ENCODE results near the gene TSC2. TPM values are rescaled to one million over a fixed set of nuclear protein-coding genes. Genes with fewer than 3 reads are reported as not detected.
"Not testable (repeated sequence)": the region's sequence is repeated elsewhere in the genome, so short reads cannot be mapped to it uniquely, and the experiment has no call there.

TSC2 gene
- total and polyA plus RNA-seq, 4 donors = 23.3 to 51.2 (median 28.7) TPM

GRCh38 chr16:2095315-2095853 lies 47.6 kb downstream of the TSC2 start:
- Histone ChIP-seq H3K36me3 (ENCODE audit: control insufficient read depth in 4 of 4, insufficient read depth in 3 of 4, low read depth in 1 of 4, low read length in 3 of 4) (peaks cover 4 to 40% (median 17%) of the 10 kb centered on the region in 4 donors), H3K27me3 (ENCODE audit: control insufficient read depth in 4 of 4, insufficient read depth in 4 of 4, low read length in 3 of 4) (no peaks in the 10 kb centered on the region), H3K27ac (ENCODE audit: low read depth in 1 of 2, low read length in 2 of 2) (no peak overlapping the region), H3K9me3 (ENCODE audit: control insufficient read depth in 4 of 4, low read length in 3 of 4) (no peaks in the 10 kb centered on the region), H3K4me3 (ENCODE audit: low read depth in 1 of 3, low read length in 3 of 3) (no peak overlapping the region), H3K4me1 (ENCODE audit: control insufficient read depth in 4 of 4, insufficient read depth in 4 of 4, low read length in 3 of 4) (peaks cover 0 to 16% (median 8%) of the 10 kb centered on the region in 4 donors), H3K9ac (ENCODE audit: low read depth in 1 of 2, low read length in 2 of 2) (no peak overlapping the region)
- DNase-seq (ENCODE audit: low spot score) = no peak
- WGBS = 98% methylated on average over 26 of the region's 26 CpGs
- TF ChIP-seq HNF4G (IDR thresholded peaks at IDR 0.05) = no peak

DNA sequence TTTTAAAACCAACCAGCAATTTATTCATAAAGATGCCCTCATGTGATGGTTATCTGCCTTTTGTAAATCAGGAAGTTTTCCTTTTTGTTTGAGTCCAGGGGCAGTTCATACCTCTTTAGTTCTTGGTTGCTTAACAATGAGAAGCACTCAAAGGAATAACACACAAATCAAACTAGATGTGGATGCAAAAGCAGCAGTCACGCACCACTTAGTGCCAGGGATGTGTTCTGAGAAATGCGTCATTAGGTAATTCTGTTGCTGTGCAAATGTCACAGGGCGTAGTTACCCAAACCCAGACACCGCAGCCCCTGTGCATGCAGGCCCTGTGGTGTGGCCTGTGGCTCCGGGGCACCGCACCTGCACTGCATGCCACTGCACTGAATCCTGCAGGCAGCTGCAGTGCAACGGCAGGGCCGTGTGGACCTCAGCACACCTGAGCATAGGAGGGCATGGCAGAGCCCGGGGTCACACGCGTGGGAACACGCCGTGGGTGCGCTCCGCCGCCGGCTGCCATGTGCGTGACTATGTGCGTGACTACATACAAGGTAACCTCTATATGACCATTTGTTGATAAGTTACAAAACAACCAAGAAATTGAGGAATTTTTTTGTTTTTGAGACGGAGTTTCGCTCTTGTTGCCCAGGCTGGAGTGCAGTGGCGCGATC lies 48.3 kb downstream of the TSC2 start:
- 97% methylated on average over 23 of the region's 23 CpGs for WGBS
- H3K9me3 ChIP-seq (ENCODE audit: control insufficient read depth in 4 of 4, low read length in 3 of 4) = no peaks in the 10 kb centered on the region
- H3K4me3 ChIP-seq (ENCODE audit: low read depth in 1 of 3, low read length in 3 of 3) = no peak overlapping the region
- no peak for DNase-seq (ENCODE audit: low spot score)
- no peaks in the 10 kb centered on the region for H3K27me3 ChIP-seq (ENCODE audit: control insufficient read depth in 4 of 4, insufficient read depth in 4 of 4, low read length in 3 of 4)
- no peak overlapping the region for H3K9ac ChIP-seq (ENCODE audit: low read depth in 1 of 2, low read length in 2 of 2)
- peaks cover 0 to 10% (median 6%) of the 10 kb centered on the region in 4 donors for H3K4me1 ChIP-seq (ENCODE audit: control insufficient read depth in 4 of 4, insufficient read depth in 4 of 4, low read length in 3 of 4)
- H3K36me3 ChIP-seq (ENCODE audit: control insufficient read depth in 4 of 4, insufficient read depth in 3 of 4, low read depth in 1 of 4, low read length in 3 of 4) = peaks cover 4 to 40% (median 17%) of the 10 kb centered on the region in 4 donors
- TF ChIP-seq SP1 (IDR thresholded peaks at IDR 0.05) (no peak), RAD21 (IDR thresholded peaks at IDR 0.05) (no peak), HNF4A (conservative IDR thresholded peaks at IDR 0.05) (no peak), FOXA1 (IDR thresholded peaks at IDR 0.05) (no peak), FOXA2 (IDR thresholded peaks at IDR 0.05) (no peak), MAX (IDR thresholded peaks at IDR 0.05) (no peak)
- TF ChIP-seq, protein P1, sequence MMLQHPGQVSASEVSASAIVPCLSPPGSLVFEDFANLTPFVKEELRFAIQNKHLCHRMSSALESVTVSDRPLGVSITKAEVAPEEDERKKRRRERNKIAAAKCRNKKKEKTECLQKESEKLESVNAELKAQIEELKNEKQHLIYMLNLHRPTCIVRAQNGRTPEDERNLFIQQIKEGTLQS (IDR thresholded peaks at IDR 0.05) = no peak
- TF ChIP-seq, protein P2, sequence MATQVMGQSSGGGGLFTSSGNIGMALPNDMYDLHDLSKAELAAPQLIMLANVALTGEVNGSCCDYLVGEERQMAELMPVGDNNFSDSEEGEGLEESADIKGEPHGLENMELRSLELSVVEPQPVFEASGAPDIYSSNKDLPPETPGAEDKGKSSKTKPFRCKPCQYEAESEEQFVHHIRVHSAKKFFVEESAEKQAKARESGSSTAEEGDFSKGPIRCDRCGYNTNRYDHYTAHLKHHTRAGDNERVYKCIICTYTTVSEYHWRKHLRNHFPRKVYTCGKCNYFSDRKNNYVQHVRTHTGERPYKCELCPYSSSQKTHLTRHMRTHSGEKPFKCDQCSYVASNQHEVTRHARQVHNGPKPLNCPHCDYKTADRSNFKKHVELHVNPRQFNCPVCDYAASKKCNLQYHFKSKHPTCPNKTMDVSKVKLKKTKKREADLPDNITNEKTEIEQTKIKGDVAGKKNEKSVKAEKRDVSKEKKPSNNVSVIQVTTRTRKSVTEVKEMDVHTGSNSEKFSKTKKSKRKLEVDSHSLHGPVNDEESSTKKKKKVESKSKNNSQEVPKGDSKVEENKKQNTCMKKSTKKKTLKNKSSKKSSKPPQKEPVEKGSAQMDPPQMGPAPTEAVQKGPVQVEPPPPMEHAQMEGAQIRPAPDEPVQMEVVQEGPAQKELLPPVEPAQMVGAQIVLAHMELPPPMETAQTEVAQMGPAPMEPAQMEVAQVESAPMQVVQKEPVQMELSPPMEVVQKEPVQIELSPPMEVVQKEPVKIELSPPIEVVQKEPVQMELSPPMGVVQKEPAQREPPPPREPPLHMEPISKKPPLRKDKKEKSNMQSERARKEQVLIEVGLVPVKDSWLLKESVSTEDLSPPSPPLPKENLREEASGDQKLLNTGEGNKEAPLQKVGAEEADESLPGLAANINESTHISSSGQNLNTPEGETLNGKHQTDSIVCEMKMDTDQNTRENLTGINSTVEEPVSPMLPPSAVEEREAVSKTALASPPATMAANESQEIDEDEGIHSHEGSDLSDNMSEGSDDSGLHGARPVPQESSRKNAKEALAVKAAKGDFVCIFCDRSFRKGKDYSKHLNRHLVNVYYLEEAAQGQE (IDR thresholded peaks at IDR 0.05) = no peak
- no peak overlapping the region for H3K27ac ChIP-seq (ENCODE audit: low read depth in 1 of 2, low read length in 2 of 2)

GRCh38 chr16:2096853-2097595 lies 49.2 kb downstream of the TSC2 start:
- H3K36me3 ChIP-seq (ENCODE audit: control insufficient read depth in 4 of 4, insufficient read depth in 3 of 4, low read depth in 1 of 4, low read length in 3 of 4) = peaks cover 4 to 42% (median 18%) of the 10 kb centered on the region in 4 donors
- no peak overlapping the region for H3K27ac ChIP-seq (ENCODE audit: low read depth in 1 of 2, low read length in 2 of 2)
- peaks cover 0 to 3% (median under 1%) of the 10 kb centered on the region in 4 donors for H3K4me1 ChIP-seq (ENCODE audit: control insufficient read depth in 4 of 4, insufficient read depth in 4 of 4, low read length in 3 of 4)
- H3K4me3 ChIP-seq (ENCODE audit: low read depth in 1 of 3, low read length in 3 of 3) = no peak overlapping the region
- H3K9me3 ChIP-seq (ENCODE audit: control insufficient read depth in 4 of 4, low read length in 3 of 4) = no peaks in the 10 kb centered on the region
- 84% methylated on average over 25 of the region's 25 CpGs for WGBS
- H3K27me3 ChIP-seq (ENCODE audit: control insufficient read depth in 4 of 4, insufficient read depth in 4 of 4, low read length in 3 of 4) = no peaks in the 10 kb centered on the region
- TF ChIP-seq FOXA1 (IDR thresholded peaks at IDR 0.05) (no peak), MAX (IDR thresholded peaks at IDR 0.05) (no peak)
- TF ChIP-seq, protein P1 (IDR thresholded peaks at IDR 0.05) = no peak
- DNase-seq (ENCODE audit: low spot score) = no peak
- no peak overlapping the region for H3K9ac ChIP-seq (ENCODE audit: low read depth in 1 of 2, low read length in 2 of 2)

DNA sequence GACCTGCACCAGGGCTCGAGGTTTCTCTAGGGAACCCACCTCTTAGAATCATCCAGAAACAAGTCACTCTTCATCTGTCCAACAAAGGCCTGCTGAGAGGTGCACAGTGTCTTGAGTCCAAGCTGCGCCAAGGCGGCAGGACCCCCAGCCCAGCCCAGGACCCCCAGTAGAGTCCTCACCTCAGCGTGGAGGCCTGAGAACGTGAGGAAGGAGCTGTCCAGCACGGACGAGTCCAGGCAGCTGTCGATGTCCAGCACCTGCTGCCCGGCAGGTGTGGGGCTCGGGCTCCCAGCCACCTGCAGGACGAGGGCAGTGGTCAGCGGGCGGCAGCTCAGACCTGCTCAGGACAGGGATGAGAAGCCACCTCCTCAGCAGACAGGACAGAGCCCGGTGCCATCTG lies 49.9 kb downstream of the TSC2 start:
- H3K27me3 ChIP-seq (ENCODE audit: control insufficient read depth in 4 of 4, insufficient read depth in 4 of 4, low read length in 3 of 4); H3K27ac ChIP-seq (ENCODE audit: low read depth in 1 of 2, low read length in 2 of 2); H3K9ac ChIP-seq (ENCODE audit: low read depth in 1 of 2, low read length in 2 of 2); DNase-seq (ENCODE audit: low spot score); H3K9me3 ChIP-seq (ENCODE audit: control insufficient read depth in 4 of 4, low read length in 3 of 4); H3K4me3 ChIP-seq (ENCODE audit: low read depth in 1 of 3, low read length in 3 of 3); H3K4me1 ChIP-seq (ENCODE audit: control insufficient read depth in 4 of 4, insufficient read depth in 4 of 4, low read length in 3 of 4): not testable (repeated sequence)
- whole genome bisulfite sequencing = 97% methylated on average over 14 of the region's 14 CpGs
- H3K36me3 ChIP-seq (ENCODE audit: control insufficient read depth in 4 of 4, insufficient read depth in 3 of 4, low read depth in 1 of 4, low read length in 3 of 4) = peaks cover 4 to 44% (median 20%) of the 10 kb centered on the region in 4 donors

GRCh38 chr16:2101581-2101980 lies 53.8 kb downstream of the TSC2 start:
- not testable (repeated sequence) for H3K27ac ChIP-seq (ENCODE audit: low read depth in 1 of 2, low read length in 2 of 2); H3K9ac ChIP-seq (ENCODE audit: low read depth in 1 of 2, low read length in 2 of 2); H3K4me3 ChIP-seq (ENCODE audit: low read depth in 1 of 3, low read length in 3 of 3); DNase-seq (ENCODE audit: low spot score); H3K9me3 ChIP-seq (ENCODE audit: control insufficient read depth in 4 of 4, low read length in 3 of 4); H3K27me3 ChIP-seq (ENCODE audit: control insufficient read depth in 4 of 4, insufficient read depth in 4 of 4, low read length in 3 of 4); H3K4me1 ChIP-seq (ENCODE audit: control insufficient read depth in 4 of 4, insufficient read depth in 4 of 4, low read length in 3 of 4)
- WGBS = 96% methylated on average over 12 of the region's 16 CpGs
- H3K36me3 ChIP-seq (ENCODE audit: control insufficient read depth in 4 of 4, insufficient read depth in 3 of 4, low read depth in 1 of 4, low read length in 3 of 4) = peaks cover 0 to 23% (median 13%) of the 10 kb centered on the region in 4 donors

Data from liver (tissue), 9 donors.